ENCODE results near the gene PRDX1.

DNA sequence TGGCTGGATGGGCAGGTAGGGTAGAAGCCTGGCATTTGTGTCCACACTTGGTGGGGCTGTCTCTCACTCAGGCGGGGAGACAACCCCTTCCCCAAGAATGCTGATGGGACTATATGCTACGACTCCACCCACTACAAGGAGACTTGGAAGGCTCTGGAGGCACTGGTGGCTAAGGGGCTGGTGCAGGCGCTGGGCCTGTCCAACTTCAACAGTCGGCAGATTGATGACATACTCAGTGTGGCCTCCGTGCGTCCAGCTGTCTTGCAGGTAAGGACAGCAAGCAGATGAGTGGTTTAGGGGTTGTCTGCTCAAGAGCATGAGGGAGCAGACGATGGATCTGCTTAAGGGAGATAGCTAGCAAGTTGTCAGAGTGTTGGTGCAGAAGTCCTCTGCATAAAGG lies 46.2 kb upstream of the PRDX1 start:
- TF ChIP-seq, protein P1, sequence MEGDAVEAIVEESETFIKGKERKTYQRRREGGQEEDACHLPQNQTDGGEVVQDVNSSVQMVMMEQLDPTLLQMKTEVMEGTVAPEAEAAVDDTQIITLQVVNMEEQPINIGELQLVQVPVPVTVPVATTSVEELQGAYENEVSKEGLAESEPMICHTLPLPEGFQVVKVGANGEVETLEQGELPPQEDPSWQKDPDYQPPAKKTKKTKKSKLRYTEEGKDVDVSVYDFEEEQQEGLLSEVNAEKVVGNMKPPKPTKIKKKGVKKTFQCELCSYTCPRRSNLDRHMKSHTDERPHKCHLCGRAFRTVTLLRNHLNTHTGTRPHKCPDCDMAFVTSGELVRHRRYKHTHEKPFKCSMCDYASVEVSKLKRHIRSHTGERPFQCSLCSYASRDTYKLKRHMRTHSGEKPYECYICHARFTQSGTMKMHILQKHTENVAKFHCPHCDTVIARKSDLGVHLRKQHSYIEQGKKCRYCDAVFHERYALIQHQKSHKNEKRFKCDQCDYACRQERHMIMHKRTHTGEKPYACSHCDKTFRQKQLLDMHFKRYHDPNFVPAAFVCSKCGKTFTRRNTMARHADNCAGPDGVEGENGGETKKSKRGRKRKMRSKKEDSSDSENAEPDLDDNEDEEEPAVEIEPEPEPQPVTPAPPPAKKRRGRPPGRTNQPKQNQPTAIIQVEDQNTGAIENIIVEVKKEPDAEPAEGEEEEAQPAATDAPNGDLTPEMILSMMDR (IDR thresholded peaks at IDR 0.05; ENCODE audit: borderline replicate concordance, extremely low read depth, low read length, poor library complexity, severe bottlenecking): no peak
- TF ChIP-seq EZH2 (IDR thresholded peaks at IDR 0.05; ENCODE audit: borderline replicate concordance, low read depth, low read length, severe bottlenecking): no peak

Data from DND-41 (cell line).